UCSD-AML1 (cell line): ENCODE results near the gene PDRG1.
"Not testable (repeated sequence)": the region's sequence is repeated elsewhere in the genome, so short reads cannot be mapped to it uniquely, and the experiment has no call there.

ENCODE experiments used
- DNase-seq: peaks from one replicate; lab custom pipeline; 2025; ENCODE audit not compliant: unreplicated experiment; lab: John Stamatoyannopoulos, UW

Gene PDRG1

DNA sequence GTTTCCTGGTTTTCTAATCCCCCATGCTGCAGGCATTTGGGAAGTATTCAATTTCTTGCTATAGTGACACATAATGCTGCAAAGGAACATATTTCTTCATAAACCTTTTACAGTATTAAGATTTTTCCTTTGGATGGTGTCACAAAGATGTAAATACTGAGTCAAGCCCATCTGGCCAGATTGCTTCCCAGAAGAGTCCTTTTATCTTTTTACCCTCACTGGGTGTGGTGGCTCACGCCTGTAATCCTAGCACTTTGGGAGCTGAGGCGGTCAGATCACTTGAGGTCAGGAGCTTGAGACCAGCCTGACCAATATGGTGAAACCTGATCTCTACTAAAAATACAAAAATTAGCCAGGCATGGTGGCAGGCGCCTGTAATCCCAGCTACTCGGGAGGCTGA is 22.2 kb downstream of the PDRG1 start:
- DNase-seq, result not testable (repeated sequence)

DNA sequence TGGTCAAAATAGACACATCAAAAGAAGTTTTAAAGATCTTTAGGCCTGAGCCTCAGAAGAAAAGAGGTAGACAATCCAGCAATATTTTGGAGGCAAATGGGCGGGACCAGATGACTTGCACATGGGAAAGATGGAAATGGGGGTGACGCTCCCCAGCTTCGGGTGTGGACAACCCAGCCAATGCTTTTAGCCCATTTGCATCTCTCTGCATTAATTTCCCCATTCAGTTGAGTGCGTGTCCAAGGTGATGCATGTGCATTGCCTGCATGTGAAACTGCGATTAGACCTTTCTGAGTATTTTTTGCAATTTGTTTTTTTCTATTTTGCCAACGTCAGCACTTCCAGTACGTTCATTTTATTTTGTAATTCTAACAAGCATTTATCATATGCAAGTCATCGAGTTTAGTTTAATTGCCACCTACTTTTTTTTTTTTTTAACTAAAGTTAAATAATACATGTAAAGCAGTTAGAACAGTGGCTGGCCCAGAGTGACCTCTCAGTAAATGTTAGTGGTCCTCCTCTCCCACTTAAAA is 24.2 kb downstream of the PDRG1 start:
- DNase-seq, result no peak

- DNase-seq, result no peak
Observed at GRCh38 chr20:31926493-31926892, 25.4 kb downstream of the PDRG1 start.

DNA sequence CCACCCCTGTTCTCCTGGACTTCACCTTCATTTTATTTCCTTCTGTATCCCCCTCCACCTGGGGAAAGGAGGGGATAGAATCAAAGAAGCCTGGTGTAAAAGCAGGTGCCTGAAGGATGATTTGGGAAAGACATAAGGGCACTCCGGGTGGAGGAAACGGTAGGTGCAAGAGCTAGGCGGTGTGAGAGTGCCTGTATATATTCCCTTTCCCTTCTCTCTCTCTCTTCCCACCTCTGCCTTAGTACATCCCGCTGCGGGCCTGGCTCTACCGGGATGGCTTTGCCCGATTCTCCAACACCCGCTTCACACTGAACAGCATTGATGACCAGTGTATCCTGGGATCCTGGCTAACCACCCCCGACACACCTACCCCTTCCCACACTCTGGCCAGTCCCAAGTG is 26.2 kb downstream of the PDRG1 start:
- DNase-seq, result no peak

DNA sequence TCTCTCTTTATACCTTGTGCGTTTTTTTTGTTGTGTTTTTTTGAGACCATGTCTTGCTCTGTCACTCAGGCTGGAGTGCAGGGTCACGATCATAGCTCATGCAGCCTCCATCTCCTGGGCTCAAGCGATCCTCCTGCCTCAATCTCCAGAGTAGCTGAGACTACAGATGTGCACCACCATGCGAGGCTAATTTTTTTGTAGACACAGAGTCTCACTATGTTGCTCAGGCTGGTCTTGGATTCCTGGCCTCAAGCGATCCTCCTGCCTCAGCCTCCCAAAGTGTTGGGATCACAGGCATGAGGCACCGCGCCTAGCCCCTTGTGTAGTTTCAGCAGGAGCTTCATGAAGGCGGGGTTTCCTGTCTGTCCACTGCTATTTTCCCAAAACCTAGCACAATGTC is 27.3 kb downstream of the PDRG1 start:
- DNase-seq, result no peak

- no peak for DNase-seq
Observed at GRCh38 chr20:31923388-31924331, 28.2 kb downstream of the PDRG1 start.

- no peak for DNase-seq
Observed at GRCh38 chr20:31922588-31922987, 29.3 kb downstream of the PDRG1 start.

GRCh38 chr20:31922181-31922580 is 29.7 kb downstream of the PDRG1 start:
- DNase-seq, result no peak

- DNase-seq, result not testable (repeated sequence)
Observed at GRCh38 chr20:31921480-31921879, 30.4 kb downstream of the PDRG1 start.

GRCh38 chr20:31920275-31920855 is 31.5 kb downstream of the PDRG1 start:
- no peak for DNase-seq

GRCh38 chr20:31919410-31920155 is 32.3 kb downstream of the PDRG1 start:
- DNase-seq, result no peak

- no peak for DNase-seq
Observed at GRCh38 chr20:31918466-31919105, 33.3 kb downstream of the PDRG1 start.

DNA sequence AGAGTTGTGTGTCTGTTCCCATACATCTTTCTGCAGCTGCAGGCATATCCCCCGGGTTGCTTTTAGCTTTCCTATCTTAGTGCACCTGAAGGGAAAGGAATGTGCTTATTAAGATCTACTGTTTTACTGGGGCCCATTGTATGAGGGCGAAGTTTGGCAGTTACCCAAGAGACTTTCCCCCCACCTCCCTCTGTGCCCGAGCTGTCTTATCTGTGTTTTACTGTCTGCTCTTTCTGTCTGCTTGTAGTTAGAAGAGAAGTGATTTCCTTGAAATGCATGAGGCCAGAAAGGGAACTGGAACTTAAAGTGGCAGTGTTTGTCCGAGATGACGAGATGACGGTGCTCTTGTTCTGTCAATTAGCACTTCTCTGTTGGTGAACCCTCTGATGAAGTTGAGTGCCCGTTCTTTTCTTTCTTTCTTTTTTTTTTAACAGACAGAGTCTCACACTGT is 33.9 kb downstream of the PDRG1 start:
- not testable (repeated sequence) for DNase-seq

- DNase-seq, result no peak
Observed at GRCh38 chr20:31916708-31917107, 35.1 kb downstream of the PDRG1 start.

- no peak for DNase-seq
Observed at GRCh38 chr20:31915491-31916280, 36.2 kb downstream of the PDRG1 start.

GRCh38 chr20:31914170-31914569 is 37.7 kb downstream of the PDRG1 start:
- no peak for DNase-seq

- DNase-seq, result no peak
Observed at GRCh38 chr20:31913431-31914157, 38.3 kb downstream of the PDRG1 start.

DNA sequence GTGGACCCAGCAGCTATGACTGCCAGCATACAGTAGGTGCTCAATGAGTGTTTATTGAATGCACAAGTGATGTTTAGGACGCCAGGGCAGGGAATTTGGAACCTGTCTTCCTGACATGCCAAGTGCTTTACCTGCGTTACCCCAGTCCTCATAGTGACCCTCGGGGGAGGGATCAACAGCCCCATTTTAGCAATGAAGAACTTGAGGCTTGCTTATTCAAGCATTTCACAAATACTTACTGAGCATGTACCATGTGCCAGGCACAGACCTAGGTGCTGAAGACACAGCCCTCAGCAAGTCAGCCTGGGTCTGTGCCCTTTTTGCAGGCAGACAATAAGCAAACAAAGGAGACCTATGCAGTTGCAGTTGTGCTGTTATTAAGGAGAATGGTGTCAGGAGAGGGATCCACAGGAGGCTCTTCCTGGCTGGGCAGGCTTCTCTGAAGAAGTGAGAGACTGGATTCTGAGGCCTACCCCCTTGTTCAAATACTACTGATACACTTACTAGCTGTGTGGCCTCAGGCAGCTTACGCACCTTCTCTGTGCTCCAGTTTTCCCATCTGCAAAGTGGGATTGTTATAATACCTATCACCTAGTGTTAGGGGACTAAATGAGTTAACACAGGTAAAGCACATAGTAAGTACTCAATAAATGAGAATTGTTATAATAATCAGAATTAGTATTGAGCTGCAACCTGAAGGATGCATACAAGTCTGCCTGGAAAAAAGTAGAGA is 41.6 kb downstream of the PDRG1 start:
- DNase-seq, result no peak
